OCI-LY1 (cell line): ENCODE results near the gene DMTF1.

ENCODE experiments used
- H2AFZ ChIP-seq: fragments of 200-600 bp; sonication (generic), shearing (Covaris generic); 2 replicates; pipeline ENCODE4 v1.6.0; 2014; ENCODE audit warnings: antibody characterized with exemption, mild to moderate bottlenecking, low read length
- H3F3A ChIP-seq: fragments of 200-600 bp; sonication (generic), shearing (Covaris generic); 2 replicates; pipeline ENCODE4 v1.6.0; 2014; ENCODE audit warnings: mild to moderate bottlenecking, antibody characterized with exemption, low read length, moderate library complexity; ENCODE audit not compliant: insufficient read depth
- H3K27ac ChIP-seq: fragments of 200-600 bp; sonication (generic); 2 replicates; pipeline ENCODE4 v1.5.1; 2014; ENCODE audit warnings: low read length, mixed run types, mild to moderate bottlenecking, low read depth; ENCODE audit not compliant: poor library complexity, severe bottlenecking
- H3K27me3 ChIP-seq: fragments of 200-600 bp; sonication (generic); 2 replicates; pipeline ENCODE4 v1.6.0; 2014; ENCODE audit warnings: antibody characterized with exemption, mild to moderate bottlenecking, low read length, moderate library complexity; ENCODE audit not compliant: insufficient read depth
- H3K36me3 ChIP-seq: fragments of 200-600 bp; sonication (generic); 2 replicates; pipeline ENCODE4 v1.6.1; 2014; ENCODE audit warnings: mild to moderate bottlenecking, antibody characterized with exemption, low read length, moderate library complexity, mixed read lengths; ENCODE audit not compliant: insufficient read depth
- H3K4me1 ChIP-seq: fragments of 200-600 bp; sonication (generic); 2 replicates; pipeline ENCODE4 v1.5.1; 2014; ENCODE audit warnings: mild to moderate bottlenecking, low read length, moderate library complexity; ENCODE audit not compliant: insufficient read depth, severe bottlenecking
- H3K4me2 ChIP-seq: fragments of 200-600 bp; sonication (generic), shearing (Covaris generic); 2 replicates; pipeline ENCODE4 v1.6.1; 2014; ENCODE audit warnings: low read length
- H3K4me3 ChIP-seq: fragments of 200-600 bp; sonication (generic); 2 replicates; pipeline ENCODE4 v1.5.1; 2014; ENCODE audit warnings: low read length, low read depth, mild to moderate bottlenecking, mixed read lengths; ENCODE audit not compliant: poor library complexity, severe bottlenecking
- H3K79me2 ChIP-seq: fragments of 200-600 bp; shearing (Covaris generic); 2 replicates; pipeline ENCODE4 v1.6.1; 2016; ENCODE audit warnings: mixed run types, low read length, mixed read lengths; ENCODE audit not compliant: insufficient read depth
- H3K9ac ChIP-seq: fragments of 200-600 bp; sonication (generic), shearing (Covaris generic); 2 replicates; pipeline ENCODE4 v1.6.1; 2014; ENCODE audit warnings: mild to moderate bottlenecking, low read length, mixed read lengths
- H3K9me2 ChIP-seq: fragments of 200-600 bp; sonication (generic), shearing (Covaris generic); 2 replicates; pipeline ENCODE4 v1.6.1; 2014; ENCODE audit warnings: low read depth, mild to moderate bottlenecking, low read length, mixed read lengths
- H3K9me3 ChIP-seq: fragments of 200-600 bp; shearing (Covaris generic); 2 replicates; pipeline ENCODE4 v1.6.1; 2014; ENCODE audit warnings: low read length, mixed read lengths
- H4K20me1 ChIP-seq: fragments of 200-600 bp; sonication (generic), shearing (Covaris generic); 2 replicates; pipeline ENCODE4 v1.6.0; 2016; ENCODE audit warnings: mild to moderate bottlenecking, low read length; ENCODE audit not compliant: insufficient read depth
- EZH2 ChIP-seq: fragments of 200-600 bp; sonication (generic), shearing (Covaris generic); IDR thresholded peaks from 2 replicates; pipeline ENCODE4 v1.8.0; 2017; ENCODE audit warnings: borderline replicate concordance, mixed run types, mild to moderate bottlenecking, antibody characterized with exemption, low read length, moderate library complexity, mixed read lengths
- TF ChIP-seq, protein P1 (sequence below): fragments of 200-600 bp; sonication (generic), shearing (Covaris generic); IDR thresholded peaks from 2 replicates; pipeline ENCODE4 v1.5.1; 2017; ENCODE audit warnings: mild to moderate bottlenecking, antibody characterized with exemption, low read length, moderate library complexity, mixed read lengths

The DMTF1 gene

DNA sequence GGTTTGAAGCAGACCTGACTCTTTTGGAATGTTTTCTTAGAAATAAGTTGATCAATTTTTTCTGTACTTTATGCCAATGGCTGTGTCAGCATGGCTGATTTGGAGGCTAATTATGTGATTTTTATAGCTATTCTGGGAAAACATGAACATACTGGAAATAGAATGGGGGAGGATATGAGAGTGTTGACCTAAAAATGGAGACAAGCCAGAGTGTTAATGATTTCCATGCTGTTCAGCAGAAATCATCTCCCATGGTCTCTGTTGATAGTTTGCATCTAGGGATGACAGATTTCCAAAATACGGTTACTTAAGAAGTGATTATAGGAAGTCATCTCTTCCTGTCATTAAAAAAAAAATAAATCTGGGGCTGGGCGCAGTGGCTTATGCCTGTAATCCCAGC lies 32.7 kb upstream of the DMTF1 start:
- Histone ChIP-seq H3K4me1 (no peaks in the 10 kb centered on the region), H3K27me3 (no peaks in the 10 kb centered on the region), H2AFZ (no peak overlapping the region), H3K36me3 (no peaks in the 10 kb centered on the region), H3K9me3 (no peaks in the 10 kb centered on the region), H3K4me2 (no peak overlapping the region), H3K4me3 (no peak overlapping the region), H3K27ac (no peak overlapping the region), H3K9me2 (no peaks in the 10 kb centered on the region), H3K9ac (no peak overlapping the region), H3K79me2 (no peaks in the 10 kb centered on the region), H4K20me1 (no peaks in the 10 kb centered on the region), H3F3A (no peaks in the 10 kb centered on the region)
- no peak for TF ChIP-seq EZH2
- TF ChIP-seq, protein P1, sequence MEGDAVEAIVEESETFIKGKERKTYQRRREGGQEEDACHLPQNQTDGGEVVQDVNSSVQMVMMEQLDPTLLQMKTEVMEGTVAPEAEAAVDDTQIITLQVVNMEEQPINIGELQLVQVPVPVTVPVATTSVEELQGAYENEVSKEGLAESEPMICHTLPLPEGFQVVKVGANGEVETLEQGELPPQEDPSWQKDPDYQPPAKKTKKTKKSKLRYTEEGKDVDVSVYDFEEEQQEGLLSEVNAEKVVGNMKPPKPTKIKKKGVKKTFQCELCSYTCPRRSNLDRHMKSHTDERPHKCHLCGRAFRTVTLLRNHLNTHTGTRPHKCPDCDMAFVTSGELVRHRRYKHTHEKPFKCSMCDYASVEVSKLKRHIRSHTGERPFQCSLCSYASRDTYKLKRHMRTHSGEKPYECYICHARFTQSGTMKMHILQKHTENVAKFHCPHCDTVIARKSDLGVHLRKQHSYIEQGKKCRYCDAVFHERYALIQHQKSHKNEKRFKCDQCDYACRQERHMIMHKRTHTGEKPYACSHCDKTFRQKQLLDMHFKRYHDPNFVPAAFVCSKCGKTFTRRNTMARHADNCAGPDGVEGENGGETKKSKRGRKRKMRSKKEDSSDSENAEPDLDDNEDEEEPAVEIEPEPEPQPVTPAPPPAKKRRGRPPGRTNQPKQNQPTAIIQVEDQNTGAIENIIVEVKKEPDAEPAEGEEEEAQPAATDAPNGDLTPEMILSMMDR: no peak

- Histone ChIP-seq H3K36me3 (no peaks in the 10 kb centered on the region), H3K27ac (no peak overlapping the region), H3K4me2 (no peak overlapping the region), H3K79me2 (no peaks in the 10 kb centered on the region), H2AFZ (no peak overlapping the region), H3K4me1 (no peaks in the 10 kb centered on the region), H3K9me2 (no peaks in the 10 kb centered on the region), H3K9ac (no peak overlapping the region), H3K27me3 (0 out of 2 replicates have a peak, but pooled peaks cover 3% of the 10 kb centered on the region), H3F3A (no peaks in the 10 kb centered on the region), H3K9me3 (no peaks in the 10 kb centered on the region), H4K20me1 (no peaks in the 10 kb centered on the region), H3K4me3 (no peak overlapping the region)
- TF ChIP-seq EZH2: no peak
- TF ChIP-seq, protein P1: no peak
Observed at GRCh38 chr7:87123105-87123504, 29.1 kb upstream of the DMTF1 start.

DNA sequence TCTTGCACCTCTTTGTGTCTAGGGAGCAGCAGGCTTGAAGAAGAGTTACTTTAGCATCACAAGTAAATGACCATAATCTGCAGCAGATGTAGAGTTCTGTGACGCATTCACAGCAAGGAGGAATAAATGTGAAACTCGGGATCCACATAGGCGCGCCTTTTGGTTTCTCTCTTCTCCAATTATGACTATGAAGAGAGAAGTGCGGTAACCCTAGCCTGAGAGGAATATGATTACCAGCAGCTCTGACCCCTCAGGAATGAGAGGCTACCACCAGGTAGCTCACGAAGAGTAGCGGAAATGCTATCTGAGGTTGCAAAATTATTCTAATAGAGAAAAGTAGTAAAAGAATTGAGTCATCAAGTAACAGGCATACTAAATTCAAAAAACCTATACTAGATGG lies 25.2 kb upstream of the DMTF1 start:
- TF ChIP-seq, protein P1: no peak
- no peak for TF ChIP-seq EZH2

More for the DNA sequence above, 25.2 kb upstream of the DMTF1 start:
- Histone ChIP-seq H3F3A (no peaks in the 10 kb centered on the region), H2AFZ (no peak overlapping the region), H3K4me1 (no peaks in the 10 kb centered on the region), H3K36me3 (no peaks in the 10 kb centered on the region), H3K27me3 (0 out of 2 replicates have a peak, but pooled peaks cover 3% of the 10 kb centered on the region), H3K9ac (no peak overlapping the region), H3K9me3 (no peaks in the 10 kb centered on the region), H4K20me1 (no peaks in the 10 kb centered on the region), H3K4me3 (no peak overlapping the region), H3K9me2 (no peaks in the 10 kb centered on the region), H3K79me2 (no peaks in the 10 kb centered on the region), H3K4me2 (no peak overlapping the region), H3K27ac (no peak overlapping the region)
